ENCODE results near the gene ATG4C.
"Not testable (repeated sequence)": the region's sequence is repeated elsewhere in the genome, so short reads cannot be mapped to it uniquely, and the experiment has no call there.

The ATG4C gene

GRCh38 chr1:62810420-62811274 is 26.7 kb downstream of the ATG4C start:
- no peaks in the 10 kb centered on the region for H3K9me3 ChIP-seq (ENCODE audit: control insufficient read depth, low read length)
- H3K4me3 ChIP-seq (ENCODE audit: extremely low read depth, insufficient read depth, low read length, poor library complexity, severe bottlenecking): no peak overlapping the region
- peaks cover 3% of the 10 kb centered on the region for H3K36me3 ChIP-seq (ENCODE audit: control insufficient read depth, insufficient read depth, low read length)
- no peak overlapping the region for H3K27ac ChIP-seq (ENCODE audit: low read depth, low read length, severe bottlenecking)
- WGBS, 2 experiments (ENCODE audit: insufficient coverage in 2 of 2): 88 to 95% methylated on average over 3 to 4 of the region's 6 CpGs
- no peaks in the 10 kb centered on the region for H3K4me1 ChIP-seq (ENCODE audit: control insufficient read depth, insufficient read depth, low read length, poor library complexity, severe bottlenecking)

GRCh38 chr1:62823556-62823955 is 39.6 kb downstream of the ATG4C start:
- Histone ChIP-seq H3K27ac (ENCODE audit: low read depth, low read length, severe bottlenecking) (no peak overlapping the region), H3K4me1 (ENCODE audit: control insufficient read depth, insufficient read depth, low read length, poor library complexity, severe bottlenecking) (no peaks in the 10 kb centered on the region), H3K36me3 (ENCODE audit: control insufficient read depth, insufficient read depth, low read length) (peaks cover 4% of the 10 kb centered on the region), H3K4me3 (ENCODE audit: extremely low read depth, insufficient read depth, low read length, poor library complexity, severe bottlenecking) (no peak overlapping the region), H3K9me3 (ENCODE audit: control insufficient read depth, low read length) (no peaks in the 10 kb centered on the region)
- WGBS, 2 experiments (ENCODE audit: insufficient coverage in 2 of 2): 92 to 100% methylated on average over 1 to 2 of the region's 4 CpGs

DNA sequence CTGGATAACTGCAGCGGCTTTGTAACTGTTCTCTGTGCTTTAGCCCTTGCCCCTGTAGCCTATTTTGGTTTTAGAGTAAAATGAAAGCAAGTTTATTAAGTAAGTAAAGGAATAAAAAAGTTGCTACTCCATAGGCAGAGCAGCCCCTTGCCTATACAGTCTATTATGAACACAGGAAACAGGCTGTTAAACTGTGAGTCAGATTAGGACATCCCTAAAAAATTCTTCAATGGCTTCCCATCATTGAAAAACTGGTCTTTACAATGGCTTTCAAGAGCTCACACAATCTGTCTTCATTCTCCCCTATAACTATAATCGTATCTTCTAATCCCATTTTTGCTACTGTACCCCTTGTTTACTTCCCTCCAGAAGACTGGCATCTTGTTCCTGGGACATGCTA is 43.0 kb downstream of the ATG4C start:
- H3K9me3 ChIP-seq (ENCODE audit: control insufficient read depth, low read length): no peaks in the 10 kb centered on the region
- 93 to 96% methylated on average over 2 of the region's 2 CpGs for WGBS, 2 experiments (ENCODE audit: insufficient coverage in 2 of 2)
- no peaks in the 10 kb centered on the region for H3K4me1 ChIP-seq (ENCODE audit: control insufficient read depth, insufficient read depth, low read length, poor library complexity, severe bottlenecking)
- no peak overlapping the region for H3K4me3 ChIP-seq (ENCODE audit: extremely low read depth, insufficient read depth, low read length, poor library complexity, severe bottlenecking)
- no peak overlapping the region for H3K27ac ChIP-seq (ENCODE audit: low read depth, low read length, severe bottlenecking)
- peaks cover 4% of the 10 kb centered on the region for H3K36me3 ChIP-seq (ENCODE audit: control insufficient read depth, insufficient read depth, low read length)

DNA sequence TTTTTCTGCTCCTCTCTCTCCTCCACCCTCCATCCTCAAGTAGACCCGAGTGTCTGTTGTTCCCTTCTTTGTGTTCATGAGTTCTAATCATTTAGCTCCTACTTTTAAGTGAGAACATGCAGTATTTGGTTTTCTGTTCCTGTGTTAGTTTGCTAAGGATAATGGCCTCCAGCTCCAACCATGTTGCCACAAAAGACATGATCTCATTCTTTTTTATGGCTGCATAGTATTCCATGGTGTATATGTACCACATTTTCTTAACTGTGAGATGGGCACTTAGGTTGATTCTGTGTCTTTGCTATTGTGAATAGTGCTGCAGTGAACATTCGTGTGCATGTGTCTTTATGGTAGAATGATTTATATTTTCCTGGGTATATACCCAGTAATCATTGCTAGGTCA is 43.9 kb downstream of the ATG4C start:
- WGBS, 2 experiments (ENCODE audit: insufficient coverage in 2 of 2): 100% methylated on average over 1 of the region's 2 CpGs; no CpG with 5 or more reads in 1 of the 2 experiments
- H3K4me1 ChIP-seq (ENCODE audit: control insufficient read depth, insufficient read depth, low read length, poor library complexity, severe bottlenecking); H3K36me3 ChIP-seq (ENCODE audit: control insufficient read depth, insufficient read depth, low read length); H3K27ac ChIP-seq (ENCODE audit: low read depth, low read length, severe bottlenecking); H3K4me3 ChIP-seq (ENCODE audit: extremely low read depth, insufficient read depth, low read length, poor library complexity, severe bottlenecking); H3K9me3 ChIP-seq (ENCODE audit: control insufficient read depth, low read length): not testable (repeated sequence)

DNA sequence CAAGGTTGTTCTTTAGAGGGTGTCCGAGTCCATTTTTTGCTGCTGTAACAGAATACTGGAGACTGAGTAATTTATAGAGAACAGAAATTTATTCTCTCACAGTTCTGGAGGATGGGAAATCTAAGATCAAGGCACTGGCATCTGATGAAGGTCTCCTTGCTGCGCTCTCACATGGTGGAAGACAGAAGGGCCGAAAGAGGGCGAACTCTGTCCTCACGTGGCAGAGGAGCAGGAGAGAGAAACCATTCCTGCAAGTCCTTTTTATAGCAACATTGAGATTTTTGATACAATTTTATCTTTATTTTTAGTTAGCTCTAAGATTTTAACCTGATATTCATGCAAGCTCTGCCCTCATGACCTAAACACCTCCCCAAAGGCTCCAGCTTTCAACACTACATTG is 48.3 kb downstream of the ATG4C start:
- H3K4me3 ChIP-seq (ENCODE audit: extremely low read depth, insufficient read depth, low read length, poor library complexity, severe bottlenecking): no peak overlapping the region
- H3K9me3 ChIP-seq (ENCODE audit: control insufficient read depth, low read length): no peaks in the 10 kb centered on the region
- H3K27ac ChIP-seq (ENCODE audit: low read depth, low read length, severe bottlenecking): no peak overlapping the region
- no peaks in the 10 kb centered on the region for H3K4me1 ChIP-seq (ENCODE audit: control insufficient read depth, insufficient read depth, low read length, poor library complexity, severe bottlenecking)
- 50 to 59% methylated on average over 2 to 3 of the region's 5 CpGs for WGBS, 2 experiments (ENCODE audit: insufficient coverage in 2 of 2)
- no peaks in the 10 kb centered on the region for H3K36me3 ChIP-seq (ENCODE audit: control insufficient read depth, insufficient read depth, low read length)

GRCh38 chr1:62833529-62833928 is 49.6 kb downstream of the ATG4C start:
- H3K4me1 ChIP-seq (ENCODE audit: control insufficient read depth, insufficient read depth, low read length, poor library complexity, severe bottlenecking): no peaks in the 10 kb centered on the region
- no peaks in the 10 kb centered on the region for H3K36me3 ChIP-seq (ENCODE audit: control insufficient read depth, insufficient read depth, low read length)
- H3K4me3 ChIP-seq (ENCODE audit: extremely low read depth, insufficient read depth, low read length, poor library complexity, severe bottlenecking): no peak overlapping the region
- no peaks in the 10 kb centered on the region for H3K9me3 ChIP-seq (ENCODE audit: control insufficient read depth, low read length)
- H3K27ac ChIP-seq (ENCODE audit: low read depth, low read length, severe bottlenecking): no peak overlapping the region
- 86 to 92% methylated on average over 3 to 4 of the region's 4 CpGs for WGBS, 2 experiments (ENCODE audit: insufficient coverage in 2 of 2)

- no CpG with 5 or more reads among the region's 1 CpG for WGBS, 2 experiments (ENCODE audit: insufficient coverage in 2 of 2)
- Histone ChIP-seq H3K36me3 (ENCODE audit: control insufficient read depth, insufficient read depth, low read length) (no peaks in the 10 kb centered on the region), H3K27ac (ENCODE audit: low read depth, low read length, severe bottlenecking) (no peak overlapping the region), H3K9me3 (ENCODE audit: control insufficient read depth, low read length) (no peaks in the 10 kb centered on the region), H3K4me1 (ENCODE audit: control insufficient read depth, insufficient read depth, low read length, poor library complexity, severe bottlenecking) (no peaks in the 10 kb centered on the region), H3K4me3 (ENCODE audit: extremely low read depth, insufficient read depth, low read length, poor library complexity, severe bottlenecking) (no peak overlapping the region)
Observed at GRCh38 chr1:62834400-62834961, 50.5 kb downstream of the ATG4C start.

- Histone ChIP-seq H3K9me3 (ENCODE audit: control insufficient read depth, low read length) (no peaks in the 10 kb centered on the region), H3K27ac (ENCODE audit: low read depth, low read length, severe bottlenecking) (no peak overlapping the region), H3K4me3 (ENCODE audit: extremely low read depth, insufficient read depth, low read length, poor library complexity, severe bottlenecking) (no peak overlapping the region), H3K36me3 (ENCODE audit: control insufficient read depth, insufficient read depth, low read length) (no peaks in the 10 kb centered on the region), H3K4me1 (ENCODE audit: control insufficient read depth, insufficient read depth, low read length, poor library complexity, severe bottlenecking) (no peaks in the 10 kb centered on the region)
Observed at GRCh38 chr1:62836856-62837540, 53.1 kb downstream of the ATG4C start.

- H3K36me3 ChIP-seq (ENCODE audit: control insufficient read depth, insufficient read depth, low read length): no peaks in the 10 kb centered on the region
- no peak overlapping the region for H3K27ac ChIP-seq (ENCODE audit: low read depth, low read length, severe bottlenecking)
- no CpG with 5 or more reads among the region's 1 CpG for WGBS, 2 experiments (ENCODE audit: insufficient coverage in 2 of 2)
- H3K4me1 ChIP-seq (ENCODE audit: control insufficient read depth, insufficient read depth, low read length, poor library complexity, severe bottlenecking): no peaks in the 10 kb centered on the region
- H3K9me3 ChIP-seq (ENCODE audit: control insufficient read depth, low read length): no peaks in the 10 kb centered on the region
- no peak overlapping the region for H3K4me3 ChIP-seq (ENCODE audit: extremely low read depth, insufficient read depth, low read length, poor library complexity, severe bottlenecking)
Observed at GRCh38 chr1:62840555-62840954, 56.6 kb downstream of the ATG4C start.

- peaks cover 6% of the 10 kb centered on the region for H3K36me3 ChIP-seq (ENCODE audit: control insufficient read depth, insufficient read depth, low read length)
- no peak overlapping the region for H3K4me3 ChIP-seq (ENCODE audit: extremely low read depth, insufficient read depth, low read length, poor library complexity, severe bottlenecking)
- no peaks in the 10 kb centered on the region for H3K9me3 ChIP-seq (ENCODE audit: control insufficient read depth, low read length)
- H3K27ac ChIP-seq (ENCODE audit: low read depth, low read length, severe bottlenecking): no peak overlapping the region
- H3K4me1 ChIP-seq (ENCODE audit: control insufficient read depth, insufficient read depth, low read length, poor library complexity, severe bottlenecking): no peaks in the 10 kb centered on the region
- 11 to 16% methylated on average over 3 of the region's 3 CpGs for WGBS, 2 experiments (ENCODE audit: insufficient coverage in 2 of 2)
Observed at GRCh38 chr1:62841587-62842169, 57.7 kb downstream of the ATG4C start.
